Right ventricle myocardium superior (tissue), 1 donor: ENCODE results near the gene SLC4A9. TPM values are rescaled to one million over a fixed set of nuclear protein-coding genes. Genes with fewer than 3 reads are reported as not detected.

Source experiments
- ATAC-seq: fragments of 200-7000 bp; cut with Tn5 transposase; one replicate; pipeline ENCODE4 v1.9.1; 2020; ENCODE audit warnings: mild to moderate bottlenecking; ENCODE audit not compliant: poor library complexity
- DNase-seq: peaks from one replicate; pipeline ENCODE4 v3.0.0-alpha.2; 2020
- intact Hi-C: fragments of 100-400 bp; cut with DNase I; formaldehyde crosslinking; loops from one replicate; pipeline ENCODE4 v1.11.2; 2022
- total RNA-seq: library from RNA; stranded (reverse); fragmentation: NEBNext Ultra II Directional; extraction: Animal tissue kit (Norgen Biotek cat#: 25700); gene quantifications from one replicate; pipeline ENCODE4 v1.2.1, GENCODE V29; 2021
- donor health status: DM: no; HTN: yes; CAD: no; lungs with severe emphysema.

The SLC4A9 gene
- total RNA-seq, 1 donor from 2014 or later = not detected

DNA sequence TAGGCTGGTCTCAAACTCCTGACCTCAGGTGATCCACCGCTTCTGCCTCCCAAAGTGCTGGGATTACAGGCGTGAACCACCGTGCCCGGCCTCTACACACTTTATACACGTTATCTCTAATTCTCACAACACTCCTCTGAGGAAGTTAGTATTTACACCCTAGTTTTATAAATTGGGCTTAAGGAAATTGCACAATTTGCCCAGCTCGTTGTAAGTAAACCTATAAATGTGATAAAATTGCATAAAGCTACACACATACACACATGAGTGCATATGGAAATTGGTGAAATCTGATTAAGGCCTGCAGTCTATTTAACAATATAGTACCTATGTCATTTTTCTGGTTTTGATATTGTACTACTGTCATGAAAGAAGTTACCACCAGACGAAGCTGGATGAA lies 4.4 kb upstream of the SLC4A9 start:
- ATAC-seq (no peak), DNase-seq (no peak)
- intact Hi-C loops = no loop called here

DNA sequence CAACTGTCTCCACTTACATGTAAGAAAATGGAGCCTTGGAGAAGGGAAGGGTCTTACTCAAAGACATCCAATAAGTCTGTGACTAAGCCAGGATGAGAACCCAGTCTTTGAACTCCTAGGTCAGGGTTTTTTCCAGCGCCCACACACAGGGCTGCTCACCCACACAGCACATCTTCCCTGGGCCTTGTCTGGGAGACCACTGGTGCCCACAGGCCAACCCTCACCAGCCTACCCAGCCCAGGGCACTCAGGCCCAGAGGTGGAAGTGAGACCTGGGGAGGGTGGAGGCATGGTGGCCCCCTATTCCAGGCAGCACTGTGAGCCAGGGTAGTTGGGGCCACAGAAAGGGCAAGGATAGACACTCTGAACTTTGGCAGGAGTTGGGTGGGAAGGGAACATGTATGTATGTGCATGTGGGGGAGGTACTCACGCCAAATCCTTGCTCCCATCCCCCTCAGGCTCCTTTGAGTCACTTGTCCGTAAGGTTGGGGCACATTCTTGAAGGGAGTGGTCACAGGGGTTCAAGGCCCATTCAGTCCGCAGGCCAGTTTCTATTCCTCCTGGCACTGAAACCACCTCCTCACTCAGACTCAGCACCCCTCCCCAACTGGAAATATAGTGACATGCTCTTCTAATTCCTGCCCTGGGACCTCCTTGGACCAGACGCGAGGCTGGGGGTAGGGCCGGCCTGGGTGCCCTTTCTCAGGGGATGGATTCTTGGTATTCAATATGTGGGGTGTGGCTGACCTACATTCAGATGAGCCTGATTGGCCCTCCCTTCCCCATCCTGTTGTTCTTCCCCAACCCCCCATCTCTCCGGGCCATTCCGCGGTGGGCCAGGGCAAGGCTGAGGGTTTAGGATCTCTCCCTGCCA lies 2.9 kb upstream of the SLC4A9 start:
- intact Hi-C loops = no loop called here
- DNase-seq (no peak), ATAC-seq (peak; percentile 32)

DNA sequence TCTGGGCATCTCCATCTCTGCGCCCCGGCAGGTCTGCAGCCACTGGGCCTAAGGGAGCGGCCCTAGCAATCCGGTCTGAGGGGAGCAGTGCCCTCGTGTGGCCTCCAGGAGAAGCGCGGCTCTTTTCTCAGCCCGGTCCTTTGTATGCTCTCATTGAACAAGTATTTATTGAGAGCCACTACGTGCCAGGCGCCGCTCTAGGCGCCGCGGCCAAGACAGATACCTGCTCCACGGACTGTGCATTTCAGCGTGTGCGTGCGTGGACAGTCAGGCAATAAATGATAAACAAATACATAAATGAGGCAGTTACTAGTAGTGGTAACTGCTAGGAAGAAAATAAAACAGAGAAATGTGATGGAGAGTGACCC lies 2.3 kb upstream of the SLC4A9 start:
- intact Hi-C loops = no loop called here
- peak; percentile 89 for DNase-seq
- peak; percentile 96 for ATAC-seq

DNA sequence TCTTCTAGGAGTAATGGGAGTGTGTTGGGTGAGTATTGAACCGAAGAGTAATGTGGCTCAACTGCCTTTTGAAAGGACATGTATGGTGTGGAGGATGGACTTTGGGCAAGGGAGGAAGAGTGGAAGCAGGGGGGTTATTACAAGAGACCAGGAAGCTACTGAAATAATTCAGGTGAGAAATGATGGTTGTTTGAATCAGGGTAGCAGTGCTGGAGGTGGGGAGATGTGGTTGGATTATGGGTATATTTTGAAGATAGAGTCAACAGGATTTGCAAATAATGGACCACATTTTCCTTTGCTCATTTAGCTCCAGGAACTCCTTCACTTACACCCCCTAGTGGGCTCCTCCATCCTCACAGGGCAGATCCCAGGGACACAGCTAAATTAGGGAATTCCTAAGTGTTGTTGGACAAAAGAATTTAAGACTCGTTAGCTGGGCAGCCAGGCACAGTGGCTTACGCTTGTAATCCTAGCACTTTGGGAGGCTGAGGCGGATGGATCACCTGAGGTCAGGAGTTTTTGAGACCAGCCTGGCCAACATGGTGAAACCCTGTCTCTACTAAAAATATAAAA lies 1.2 kb upstream of the SLC4A9 start:
- DNase-seq (no peak), ATAC-seq (no peak)
- intact Hi-C loops = no loop called here

DNA sequence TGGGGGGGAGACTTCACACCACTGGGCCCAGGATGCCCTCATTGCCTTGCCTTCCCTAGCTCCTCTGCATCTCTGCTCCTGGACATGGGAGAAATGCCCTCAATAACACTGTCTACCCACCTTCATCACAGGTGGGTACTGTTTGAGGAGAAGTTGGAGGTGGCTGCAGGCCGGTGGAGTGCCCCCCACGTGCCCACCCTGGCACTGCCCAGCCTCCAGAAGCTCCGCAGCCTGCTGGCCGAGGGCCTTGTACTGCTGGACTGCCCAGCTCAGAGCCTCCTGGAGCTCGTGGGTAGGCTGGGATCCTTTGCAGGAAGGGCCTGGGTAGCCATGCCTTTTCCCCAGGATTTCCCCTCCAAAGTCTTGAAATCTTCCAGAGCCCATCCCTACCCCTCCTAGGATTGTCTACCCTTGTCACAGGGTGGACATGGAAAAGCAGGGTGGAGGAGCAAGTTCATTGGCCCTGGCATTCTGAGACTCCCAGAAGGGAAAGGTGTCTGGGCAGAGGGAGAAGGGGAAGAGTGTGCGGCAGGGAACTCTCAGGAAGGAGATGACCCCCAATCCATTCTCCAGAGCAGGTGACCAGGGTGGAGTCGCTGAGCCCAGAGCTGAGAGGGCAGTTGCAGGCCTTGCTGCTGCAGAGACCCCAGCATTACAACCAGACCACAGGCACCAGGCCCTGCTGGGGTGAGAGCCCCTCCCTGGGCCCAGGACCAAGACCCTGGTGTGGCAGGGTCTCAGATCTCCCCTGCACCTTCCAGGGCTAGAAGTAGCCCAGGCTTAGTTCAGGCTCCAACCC lies 886 bp downstream of the SLC4A9 start:
- no peak for ATAC-seq
- no peak for DNase-seq
- intact Hi-C loops = no loop called here

DNA sequence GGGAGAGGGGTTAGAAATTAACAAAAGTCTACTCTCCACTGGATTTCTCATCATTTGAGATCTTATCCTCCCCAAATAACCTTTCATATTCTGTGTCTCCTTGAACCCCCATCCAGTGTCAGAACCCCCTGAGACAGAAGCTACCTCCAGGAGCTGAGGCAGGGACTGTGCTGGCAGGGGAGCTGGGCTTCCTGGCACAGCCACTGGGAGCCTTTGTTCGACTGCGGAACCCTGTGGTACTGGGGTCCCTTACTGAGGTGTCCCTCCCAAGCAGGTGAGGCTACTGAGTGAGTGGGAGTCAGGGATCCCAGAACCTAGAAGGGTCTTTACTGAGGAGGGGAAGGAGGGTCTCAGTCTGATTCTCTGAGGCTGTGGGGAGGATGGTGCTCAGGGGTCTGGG lies 1.9 kb downstream of the SLC4A9 start:
- no peak for DNase-seq
- ATAC-seq = no peak
- intact Hi-C loops = no loop called here

DNA sequence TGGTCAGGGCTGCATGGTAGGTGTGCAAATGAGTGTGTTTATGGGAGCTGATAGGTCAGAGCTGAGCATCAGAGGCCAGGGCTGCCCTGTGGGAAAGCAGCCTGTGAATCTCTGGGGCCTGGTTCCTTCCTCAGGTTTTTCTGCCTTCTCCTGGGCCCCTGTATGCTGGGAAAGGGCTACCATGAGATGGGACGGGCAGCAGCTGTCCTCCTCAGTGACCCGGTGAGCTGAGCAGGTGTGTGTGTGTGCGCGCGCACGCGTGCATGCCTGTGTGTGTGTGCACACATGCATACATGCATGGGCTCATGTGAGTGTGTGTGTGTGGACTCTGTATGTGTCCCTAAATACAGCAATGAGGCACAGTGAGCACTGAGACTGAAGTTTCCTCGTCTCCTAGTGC lies 2.3 kb downstream of the SLC4A9 start:
- DNase-seq = no peak
- intact Hi-C loops = no loop called here
- no peak for ATAC-seq

DNA sequence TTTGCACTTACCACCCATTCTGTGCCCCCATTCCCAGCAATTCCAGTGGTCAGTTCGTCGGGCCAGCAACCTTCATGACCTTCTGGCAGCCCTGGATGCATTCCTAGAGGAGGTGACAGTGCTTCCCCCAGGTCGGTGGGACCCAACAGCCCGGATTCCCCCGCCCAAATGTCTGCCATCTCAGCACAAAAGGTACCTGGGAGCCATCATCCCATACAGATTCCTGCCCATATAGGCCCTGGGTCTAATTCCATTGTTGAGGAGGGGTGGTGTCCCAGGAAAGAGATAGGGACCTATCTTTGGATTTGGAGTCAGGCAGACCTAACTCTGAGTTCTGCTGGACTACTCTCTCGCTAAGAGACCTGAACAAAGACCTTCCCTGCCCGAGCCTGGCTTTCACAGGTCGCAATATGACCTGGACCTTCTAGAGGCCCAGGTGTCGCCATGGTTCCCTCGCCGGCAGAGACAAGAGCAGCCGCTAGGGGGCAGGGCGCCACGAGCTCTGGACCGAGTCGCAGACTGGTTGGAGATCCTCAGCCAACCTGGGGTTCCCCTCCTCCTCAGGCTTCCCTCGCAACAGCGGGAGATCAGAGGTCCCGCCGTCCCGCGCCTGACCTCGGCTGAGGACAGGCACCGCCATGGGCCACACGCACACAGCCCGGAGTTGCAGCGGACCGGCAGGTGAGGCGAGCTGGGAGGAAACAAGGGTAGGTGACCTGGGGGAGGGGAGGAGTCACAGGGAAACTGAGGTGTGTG lies 3.1 kb downstream of the SLC4A9 start:
- DNase-seq (peak; percentile 86), ATAC-seq (peak; percentile 85)
- intact Hi-C loops = no loop called here

DNA sequence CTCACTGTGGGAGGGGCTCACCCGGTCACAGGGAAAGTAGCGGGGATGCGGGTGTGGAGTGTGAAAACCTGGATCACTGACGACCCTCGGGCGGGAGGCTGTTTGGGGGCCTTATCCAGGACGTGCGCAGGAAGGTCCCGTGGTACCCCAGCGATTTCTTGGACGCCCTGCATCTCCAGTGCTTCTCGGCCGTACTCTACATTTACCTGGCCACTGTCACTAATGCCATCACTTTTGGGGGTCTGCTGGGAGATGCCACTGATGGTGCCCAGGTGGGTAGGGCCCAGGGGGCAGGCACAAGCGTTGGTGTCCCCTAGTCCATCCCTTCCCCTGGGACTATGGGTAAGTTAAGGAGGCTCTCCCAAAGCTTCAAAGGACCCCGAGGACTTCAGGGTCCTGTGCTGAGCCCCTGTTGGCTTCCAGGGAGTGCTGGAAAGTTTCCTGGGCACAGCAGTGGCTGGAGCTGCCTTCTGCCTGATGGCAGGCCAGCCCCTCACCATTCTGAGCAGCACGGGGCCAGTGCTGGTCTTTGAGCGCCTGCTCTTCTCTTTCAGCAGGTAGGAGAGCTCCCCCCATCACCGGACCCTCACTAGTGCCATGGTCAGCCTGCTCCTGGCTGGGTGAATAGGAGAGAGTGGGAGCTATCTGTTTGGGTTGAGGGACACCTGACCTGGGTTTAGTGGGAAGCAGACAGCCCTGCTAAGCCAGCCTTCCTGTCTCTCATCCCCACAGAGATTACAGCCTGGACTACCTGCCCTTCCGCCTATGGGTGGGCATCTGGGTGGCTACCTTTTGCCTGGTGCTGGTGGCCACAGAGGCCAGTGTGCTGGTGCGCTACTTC lies 3.9 kb downstream of the SLC4A9 start:
- ATAC-seq (no peak), DNase-seq (no peak)
- intact Hi-C loops = no loop called here

DNA sequence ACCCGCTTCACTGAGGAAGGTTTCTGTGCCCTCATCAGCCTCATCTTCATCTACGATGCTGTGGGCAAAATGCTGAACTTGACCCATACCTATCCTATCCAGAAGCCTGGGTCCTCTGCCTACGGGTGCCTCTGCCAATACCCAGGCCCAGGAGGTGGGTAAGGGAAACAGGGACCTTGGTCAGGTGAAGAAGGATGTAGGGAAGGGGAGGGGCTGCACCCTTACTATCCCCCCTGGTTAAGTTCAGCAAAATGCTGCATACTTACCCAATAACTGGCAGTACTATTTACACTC lies 4.4 kb downstream of the SLC4A9 start:
- ATAC-seq = no peak
- DNase-seq = no peak
- intact Hi-C loops = no loop called here

DNA sequence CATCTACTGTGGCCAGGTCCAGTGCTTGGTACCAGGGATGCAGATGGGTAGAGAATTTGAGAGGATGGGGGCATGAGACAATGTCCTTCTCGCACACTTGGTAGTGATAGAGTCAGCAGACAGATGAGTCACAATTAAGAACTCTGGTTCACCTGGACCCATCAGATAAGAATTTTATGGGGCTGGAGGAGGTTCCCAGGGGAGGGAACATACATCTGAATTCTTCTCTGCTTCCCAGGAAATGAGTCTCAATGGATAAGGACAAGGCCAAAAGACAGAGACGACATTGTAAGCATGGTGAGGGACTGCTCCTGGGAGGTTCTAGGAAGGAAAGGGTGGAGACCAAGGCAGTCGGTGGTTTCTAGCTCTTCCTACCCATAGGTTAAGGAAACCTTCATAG lies 5.3 kb downstream of the SLC4A9 start:
- no peak for ATAC-seq
- DNase-seq = no peak
- intact Hi-C loops = no loop called here

DNA sequence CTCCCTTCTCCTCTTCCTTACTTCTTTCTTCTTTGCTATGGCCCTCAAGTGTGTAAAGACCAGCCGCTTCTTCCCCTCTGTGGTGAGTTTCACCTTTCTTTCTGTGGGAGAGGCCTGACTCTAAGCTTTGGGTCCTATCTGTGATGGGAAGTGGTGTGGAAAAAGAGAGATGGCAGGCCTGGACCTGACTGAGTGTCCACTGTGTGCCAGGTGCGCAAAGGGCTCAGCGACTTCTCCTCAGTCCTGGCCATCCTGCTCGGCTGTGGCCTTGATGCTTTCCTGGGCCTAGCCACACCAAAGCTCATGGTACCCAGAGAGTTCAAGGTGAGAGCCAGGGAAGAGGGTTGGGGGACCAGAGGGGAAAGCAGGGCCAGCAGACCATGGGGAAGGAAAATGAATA lies 5.9 kb downstream of the SLC4A9 start:
- no peak for ATAC-seq
- DNase-seq = no peak
- intact Hi-C loops = no loop called here

DNA sequence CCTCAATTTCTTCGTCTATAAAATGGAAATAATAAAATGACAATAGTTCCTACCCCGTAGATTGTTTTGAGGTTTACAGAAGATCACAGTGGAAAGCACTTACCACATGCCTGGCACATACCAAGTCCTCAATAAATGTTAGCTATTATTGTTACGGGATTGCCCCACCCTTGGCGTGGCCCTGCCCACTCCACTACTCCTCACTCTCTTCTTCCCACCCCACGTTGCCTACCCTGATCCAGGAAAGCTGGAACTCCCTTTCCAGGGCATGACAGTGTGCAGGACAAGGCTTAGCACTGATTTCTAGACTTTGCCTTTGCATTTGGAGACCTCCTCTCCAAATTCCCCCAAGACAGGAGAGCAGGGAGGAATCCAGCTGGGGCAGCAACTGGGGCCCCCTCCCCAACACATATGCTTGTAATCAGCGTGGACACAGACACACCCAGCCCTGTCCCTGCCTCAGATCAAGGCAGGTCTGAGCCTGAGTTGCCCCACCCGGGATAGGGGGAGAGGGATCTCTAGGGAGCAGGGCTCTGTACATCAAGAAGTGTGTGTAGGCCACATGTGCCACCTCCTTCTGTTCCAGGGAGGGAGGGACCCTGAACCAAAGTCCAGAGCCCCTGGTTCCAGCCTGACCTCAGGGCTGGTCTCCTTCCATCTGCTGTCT lies 6.7 kb downstream of the SLC4A9 start:
- ATAC-seq = no peak
- no peak for DNase-seq
- intact Hi-C loops = no loop called here

DNA sequence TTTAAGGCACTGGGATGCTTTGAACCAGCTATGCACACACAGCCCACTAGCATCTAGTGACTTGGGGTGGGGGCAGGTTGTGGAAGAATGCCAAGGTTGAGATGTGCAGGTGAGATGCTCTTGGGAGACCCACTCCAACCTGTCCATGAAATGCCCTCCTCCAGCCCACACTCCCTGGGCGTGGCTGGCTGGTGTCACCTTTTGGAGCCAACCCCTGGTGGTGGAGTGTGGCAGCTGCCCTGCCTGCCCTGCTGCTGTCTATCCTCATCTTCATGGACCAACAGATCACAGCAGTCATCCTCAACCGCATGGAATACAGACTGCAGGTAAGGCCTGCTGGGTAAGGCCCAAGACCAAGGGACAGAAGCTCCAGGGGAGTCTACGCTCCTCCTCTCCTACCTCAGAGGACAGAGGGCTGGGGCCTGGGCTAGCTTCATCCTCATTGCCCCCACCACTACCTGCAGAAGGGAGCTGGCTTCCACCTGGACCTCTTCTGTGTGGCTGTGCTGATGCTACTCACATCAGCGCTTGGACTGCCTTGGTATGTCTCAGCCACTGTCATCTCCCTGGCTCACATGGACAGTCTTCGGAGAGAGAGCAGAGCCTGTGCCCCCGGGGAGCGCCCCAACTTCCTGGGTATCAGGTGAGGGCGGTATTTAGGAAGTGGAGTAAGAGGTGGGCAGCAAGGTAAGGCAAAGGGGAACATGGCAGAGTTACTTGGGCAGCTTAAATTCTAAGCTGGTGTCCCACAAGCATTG lies 7.4 kb downstream of the SLC4A9 start:
- DNase-seq = no peak
- no peak for ATAC-seq
- intact Hi-C loops = no loop called here

DNA sequence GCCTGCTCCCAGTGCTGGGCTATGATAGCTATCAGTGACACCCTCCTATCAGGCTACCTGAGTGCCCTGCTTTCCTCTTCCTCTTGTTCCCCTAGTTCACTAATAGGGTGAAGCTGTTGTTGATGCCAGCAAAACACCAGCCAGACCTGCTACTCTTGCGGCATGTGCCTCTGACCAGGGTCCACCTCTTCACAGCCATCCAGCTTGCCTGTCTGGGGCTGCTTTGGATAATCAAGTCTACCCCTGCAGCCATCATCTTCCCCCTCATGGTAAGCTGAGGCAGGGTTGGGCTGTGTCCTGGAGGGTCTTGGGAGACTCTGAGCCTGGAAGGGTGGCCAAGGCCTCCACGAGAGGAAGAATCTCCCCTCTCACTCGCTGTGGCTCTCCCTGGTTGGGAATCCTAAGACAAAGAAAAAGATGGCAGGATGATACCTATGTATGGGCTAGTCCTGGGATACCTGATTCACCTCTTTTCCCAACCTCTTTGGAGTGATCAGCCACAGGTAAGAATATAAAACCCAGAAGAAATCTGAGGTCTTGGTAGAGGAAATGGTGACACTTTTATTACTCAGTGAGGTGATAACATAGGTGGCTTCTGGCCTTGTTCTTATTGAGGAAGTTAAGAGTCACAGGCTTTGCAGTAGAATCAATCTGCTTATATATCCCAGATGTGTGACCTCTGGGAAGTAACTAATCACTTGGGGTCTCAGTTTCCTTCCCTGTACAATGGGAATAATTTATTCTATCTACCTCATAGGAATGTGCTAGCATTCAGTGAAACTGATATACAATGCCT lies 11.6 kb downstream of the SLC4A9 start:
- intact Hi-C loops = loop anchor here (10.0 kb wide), 2 partner anchors 273 to 673 kb away; partner anchors contain the start of genes IK and NDUFA2
- ATAC-seq = no peak
- DNase-seq = no peak

DNA sequence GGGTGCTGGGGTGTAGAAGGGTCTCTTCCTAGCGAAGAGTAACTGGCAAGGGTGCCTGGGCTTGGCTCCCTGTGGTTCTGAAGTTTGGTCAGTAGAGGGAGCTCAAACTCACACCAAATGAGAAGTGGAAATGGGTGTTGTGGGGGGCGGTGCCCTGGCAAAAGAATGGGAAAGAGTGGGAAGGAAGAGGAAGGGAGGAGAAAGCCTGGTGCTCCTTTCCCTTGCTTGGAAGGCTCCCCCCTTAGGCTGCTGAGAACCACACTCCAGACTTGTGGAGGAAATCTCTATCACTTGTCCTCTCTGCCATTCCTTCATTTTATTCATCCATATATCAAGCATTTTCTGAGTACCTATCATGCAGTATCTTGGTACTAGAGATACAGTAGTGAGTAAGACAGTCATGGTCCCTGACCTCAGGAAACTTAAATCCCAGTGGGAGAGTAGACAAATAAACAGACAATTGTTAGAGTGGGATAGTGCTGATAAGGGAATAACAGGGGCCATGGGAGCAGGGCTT lies 13.0 kb downstream of the SLC4A9 start:
- ATAC-seq (peak; percentile 79), DNase-seq (peak; percentile 84)
- intact Hi-C loops = loop anchor here (10.0 kb wide), 2 partner anchors 272 to 672 kb away; partner anchors contain the start of genes IK and NDUFA2
